ENCODE data around the gene HIGD1A.
"Not testable (repeated sequence)": the region's sequence is repeated elsewhere in the genome, so short reads cannot be mapped to it uniquely, and the experiment has no call there.

HIGD1A gene

GRCh38 chr3:42822828-42823227 is 18.5 kb upstream of the HIGD1A start:
- Histone ChIP-seq H3K9me3 (ENCODE audit: low read depth, low read length) (no peaks in the 10 kb centered on the region), H3K9ac (ENCODE audit: insufficient read length) (no peak overlapping the region), H3K4me3 (no peak overlapping the region), H3K36me3 (ENCODE audit: insufficient read depth, low read length) (no peaks in the 10 kb centered on the region), H3K27ac (no peak overlapping the region)
- no peak for TF ChIP-seq POLR2AphosphoS5 (IDR thresholded peaks at IDR 0.05; ENCODE audit: borderline replicate concordance, low read depth, low read length)
- TF ChIP-seq FOXP2 (optimal IDR thresholded peaks at IDR 0.05; ENCODE audit: control extremely low read depth, extremely low read length, insufficient read depth), result no peak
- no peak for TF ChIP-seq EZH2 (IDR thresholded peaks at IDR 0.05)
- no peak for DNase-seq (ENCODE audit: low read depth, low spot score)

- DNase-seq (ENCODE audit: low read depth, low spot score), result no peak
- Histone ChIP-seq H3K9ac (ENCODE audit: insufficient read length) (no peak overlapping the region), H3K27ac (no peak overlapping the region), H3K36me3 (ENCODE audit: insufficient read depth, low read length) (no peaks in the 10 kb centered on the region), H3K9me3 (ENCODE audit: low read depth, low read length) (no peaks in the 10 kb centered on the region), H3K4me3 (no peak overlapping the region)
- no peak for TF ChIP-seq POLR2AphosphoS5 (IDR thresholded peaks at IDR 0.05; ENCODE audit: borderline replicate concordance, low read depth, low read length)
- no peak for TF ChIP-seq FOXP2 (optimal IDR thresholded peaks at IDR 0.05; ENCODE audit: control extremely low read depth, extremely low read length, insufficient read depth)
- no peak for TF ChIP-seq EZH2 (IDR thresholded peaks at IDR 0.05)
These were observed 16.4 kb upstream of the HIGD1A start for GRCh38 chr3:42820746-42821051.

- Histone ChIP-seq H3K4me3 (no peak overlapping the region), H3K36me3 (ENCODE audit: insufficient read depth, low read length) (no peaks in the 10 kb centered on the region), H3K9ac (ENCODE audit: insufficient read length) (no peak overlapping the region), H3K9me3 (ENCODE audit: low read depth, low read length) (no peaks in the 10 kb centered on the region), H3K27ac (no peak overlapping the region)
- DNase-seq (ENCODE audit: low read depth, low spot score), result no peak
- TF ChIP-seq EZH2 (IDR thresholded peaks at IDR 0.05), result no peak
- TF ChIP-seq POLR2AphosphoS5 (IDR thresholded peaks at IDR 0.05; ENCODE audit: borderline replicate concordance, low read depth, low read length), result no peak
- TF ChIP-seq FOXP2 (optimal IDR thresholded peaks at IDR 0.05; ENCODE audit: control extremely low read depth, extremely low read length, insufficient read depth), result no peak
These were observed 15.2 kb upstream of the HIGD1A start for GRCh38 chr3:42819351-42819965.

- DNase-seq (ENCODE audit: low read depth, low spot score), result no peak
- H3K9ac ChIP-seq (ENCODE audit: insufficient read length), result no peak overlapping the region
- no peak overlapping the region for H3K4me3 ChIP-seq
- H3K36me3 ChIP-seq (ENCODE audit: insufficient read depth, low read length), result no peaks in the 10 kb centered on the region
- no peaks in the 10 kb centered on the region for H3K9me3 ChIP-seq (ENCODE audit: low read depth, low read length)
- TF ChIP-seq POLR2AphosphoS5 (IDR thresholded peaks at IDR 0.05; ENCODE audit: borderline replicate concordance, low read depth, low read length) (no peak), FOXP2 (optimal IDR thresholded peaks at IDR 0.05; ENCODE audit: control extremely low read depth, extremely low read length, insufficient read depth) (no peak), EZH2 (IDR thresholded peaks at IDR 0.05) (no peak)
- H3K27ac ChIP-seq, result no peak overlapping the region
These were observed 11.5 kb upstream of the HIGD1A start for GRCh38 chr3:42815826-42816225.

- H3K9me3 ChIP-seq (ENCODE audit: low read depth, low read length), result no peaks in the 10 kb centered on the region
- no peak overlapping the region for H3K9ac ChIP-seq (ENCODE audit: insufficient read length)
- no peak for DNase-seq (ENCODE audit: low read depth, low spot score)
- no peak overlapping the region for H3K27ac ChIP-seq
- H3K4me3 ChIP-seq, result no peak overlapping the region
- H3K36me3 ChIP-seq (ENCODE audit: insufficient read depth, low read length), result no peaks in the 10 kb centered on the region
- TF ChIP-seq POLR2AphosphoS5 (IDR thresholded peaks at IDR 0.05; ENCODE audit: borderline replicate concordance, low read depth, low read length) (no peak), EZH2 (IDR thresholded peaks at IDR 0.05) (no peak)
These were observed 10.7 kb upstream of the HIGD1A start for GRCh38 chr3:42814914-42815507.

GRCh38 chr3:42814246-42814645 is 10.0 kb upstream of the HIGD1A start:
- no peak for DNase-seq (ENCODE audit: low read depth, low spot score)
- Histone ChIP-seq H3K4me3 (no peak overlapping the region), H3K9ac (ENCODE audit: insufficient read length) (no peak overlapping the region), H3K36me3 (ENCODE audit: insufficient read depth, low read length) (no peaks in the 10 kb centered on the region), H3K9me3 (ENCODE audit: low read depth, low read length) (no peaks in the 10 kb centered on the region), H3K27ac (no peak overlapping the region)
- TF ChIP-seq EZH2 (IDR thresholded peaks at IDR 0.05) (no peak), FOXP2 (optimal IDR thresholded peaks at IDR 0.05; ENCODE audit: control extremely low read depth, extremely low read length, insufficient read depth) (no peak), POLR2AphosphoS5 (IDR thresholded peaks at IDR 0.05; ENCODE audit: borderline replicate concordance, low read depth, low read length) (no peak)

GRCh38 chr3:42811118-42811883 is 7.0 kb upstream of the HIGD1A start:
- H3K4me3 ChIP-seq; H3K27ac ChIP-seq; H3K9ac ChIP-seq (ENCODE audit: insufficient read length); H3K36me3 ChIP-seq (ENCODE audit: insufficient read depth, low read length); H3K9me3 ChIP-seq (ENCODE audit: low read depth, low read length); DNase-seq (ENCODE audit: low read depth, low spot score): not testable (repeated sequence)

- DNase-seq (ENCODE audit: low read depth, low spot score); H3K9ac ChIP-seq (ENCODE audit: insufficient read length); H3K27ac ChIP-seq; H3K4me3 ChIP-seq; H3K36me3 ChIP-seq (ENCODE audit: insufficient read depth, low read length); H3K9me3 ChIP-seq (ENCODE audit: low read depth, low read length): not testable (repeated sequence)
These were observed 6.4 kb upstream of the HIGD1A start for GRCh38 chr3:42810706-42811105.

- no peak for TF ChIP-seq EZH2 (IDR thresholded peaks at IDR 0.05)
- TF ChIP-seq FOXP2 (optimal IDR thresholded peaks at IDR 0.05; ENCODE audit: control extremely low read depth, extremely low read length, insufficient read depth), result no peak
- TF ChIP-seq POLR2AphosphoS5 (IDR thresholded peaks at IDR 0.05; ENCODE audit: borderline replicate concordance, low read depth, low read length), result no peak
- H3K9ac ChIP-seq (ENCODE audit: insufficient read length), result no peak within 1 kb of the TSS
- no peak within 1 kb of the TSS for H3K27ac ChIP-seq
- DNase-seq (ENCODE audit: low read depth, low spot score), result no peak
- no peak within 1 kb of the TSS for H3K4me3 ChIP-seq
- H3K9me3 ChIP-seq (ENCODE audit: low read depth, low read length), result no peaks in the 10 kb centered on the region
- H3K36me3 ChIP-seq (ENCODE audit: insufficient read depth, low read length), result no peaks in the 10 kb centered on the region
These were observed 4.9 kb upstream of the HIGD1A start, which contains the start of gene ACKR2 for GRCh38 chr3:42809202-42809601. ACKR2 (plus strand) TSS chr3:42809445; CDS start chr3:42864503, 55,058 bp downstream.

All from SK-N-MC (cell line).